ENCODE measurements around the gene DPP6.

- TF ChIP-seq EP300 (IDR thresholded peaks at IDR 0.05) = no peak
- TF ChIP-seq CTCF (IDR thresholded peaks at IDR 0.05) = no peak
- no peak for TF ChIP-seq POLR2AphosphoS5 (IDR thresholded peaks at IDR 0.05)
Observed at GRCh38 chr7:154480817-154481216, 428.6 kb downstream of the DPP6 start.
